Progenitor cell of endocrine pancreas (in vitro differentiated cells): Measurements from ENCODE around the gene RFFL. TPM values are rescaled to one million over a fixed set of nuclear protein-coding genes. Genes with fewer than 3 reads are reported as not detected.

ENCODE experiments used
- DNase-seq: peaks from one replicate; pipeline ENCODE4 v3.0.0; 2021; ENCODE audit warnings: low spot score; ENCODE audit not compliant: unreplicated experiment
- H3K27ac Mint-ChIP-seq: 2 replicates; pipeline ENCODE4 v1.8.0; 2021; ENCODE audit warnings: mild to moderate bottlenecking, moderate library complexity, mixed read lengths
- H3K27me3 Mint-ChIP-seq: 2 replicates; pipeline ENCODE4 v1.8.0; 2021; ENCODE audit warnings: mixed read lengths
- H3K36me3 Mint-ChIP-seq: 2 replicates; pipeline ENCODE4 v1.8.0; 2022; ENCODE audit warnings: mixed read lengths; ENCODE audit not compliant: insufficient read depth
- H3K4me1 Mint-ChIP-seq: 2 replicates; pipeline ENCODE4 v1.8.0; 2021; ENCODE audit warnings: low read depth, mixed read lengths
- H3K4me3 Mint-ChIP-seq: 2 replicates; pipeline ENCODE4 v1.8.0; 2021; ENCODE audit warnings: low read depth, mild to moderate bottlenecking, moderate library complexity, mixed read lengths
- H3K9me3 Mint-ChIP-seq: 2 replicates; pipeline ENCODE4 v1.8.0; 2021; ENCODE audit warnings: low read depth, mixed read lengths
- CTCF ChIP-seq: fragments of 200-600 bp; sonication (generic); IDR thresholded peaks from one replicate; pipeline ENCODE4 v1.5.0; 2021; ENCODE audit warnings: antibody characterized with exemption, mild to moderate bottlenecking; ENCODE audit not compliant: unreplicated experiment
- total RNA-seq: library from RNA; stranded (reverse); gene quantifications from 2 replicates; pipeline ENCODE4 v1.2.1, GENCODE V29; 2021

Gene RFFL
- total RNA-seq, 1 donor from 2014 or later = 34.0 TPM

GRCh38 chr17:34997355-34997862 is 66.1 kb downstream of the RFFL start:
- H3K27me3 Mint-ChIP-seq = no peaks in the 10 kb centered on the region
- no peaks in the 10 kb centered on the region for H3K9me3 Mint-ChIP-seq
- TF ChIP-seq CTCF = no peak
- no peak for DNase-seq
- H3K4me3 Mint-ChIP-seq = no peak overlapping the region
- H3K27ac Mint-ChIP-seq = no peak overlapping the region
- H3K36me3 Mint-ChIP-seq = peaks cover 18% of the 10 kb centered on the region
- H3K4me1 Mint-ChIP-seq = no peaks in the 10 kb centered on the region

GRCh38 chr17:34996422-34997285 is 66.9 kb downstream of the RFFL start:
- H3K36me3 Mint-ChIP-seq = peaks cover 22% of the 10 kb centered on the region
- no peak for TF ChIP-seq CTCF
- H3K4me3 Mint-ChIP-seq = no peak overlapping the region
- H3K4me1 Mint-ChIP-seq = no peaks in the 10 kb centered on the region
- DNase-seq = no peak
- no peak overlapping the region for H3K27ac Mint-ChIP-seq
- H3K9me3 Mint-ChIP-seq = no peaks in the 10 kb centered on the region
- no peaks in the 10 kb centered on the region for H3K27me3 Mint-ChIP-seq

- no peaks in the 10 kb centered on the region for H3K27me3 Mint-ChIP-seq
- H3K27ac Mint-ChIP-seq = no peak overlapping the region
- TF ChIP-seq CTCF = no peak
- peaks cover 46% of the 10 kb centered on the region for H3K36me3 Mint-ChIP-seq
- DNase-seq = no peak
- no peaks in the 10 kb centered on the region for H3K9me3 Mint-ChIP-seq
- peaks cover 8% of the 10 kb centered on the region for H3K4me1 Mint-ChIP-seq
- H3K4me3 Mint-ChIP-seq = no peak overlapping the region
Observed at GRCh38 chr17:34993031-34993430, 70.5 kb downstream of the RFFL start.

- no peak overlapping the region for H3K27ac Mint-ChIP-seq
- H3K9me3 Mint-ChIP-seq = no peaks in the 10 kb centered on the region
- no peak for DNase-seq
- peaks cover 49% of the 10 kb centered on the region for H3K36me3 Mint-ChIP-seq
- no peak overlapping the region for H3K4me3 Mint-ChIP-seq
- no peaks in the 10 kb centered on the region for H3K27me3 Mint-ChIP-seq
- TF ChIP-seq CTCF = no peak
- H3K4me1 Mint-ChIP-seq = peaks cover 8% of the 10 kb centered on the region
Observed at GRCh38 chr17:34991606-34992005, 71.9 kb downstream of the RFFL start.

GRCh38 chr17:34990921-34991365 is 72.6 kb downstream of the RFFL start:
- Mint-ChIP-seq H3K4me1 (peaks cover 8% of the 10 kb centered on the region), H3K27me3 (no peaks in the 10 kb centered on the region), H3K36me3 (peaks cover 52% of the 10 kb centered on the region), H3K9me3 (no peaks in the 10 kb centered on the region), H3K27ac (peak overlapping the region; percentile 33), H3K4me3 (no peak overlapping the region)
- no peak for TF ChIP-seq CTCF
- no peak for DNase-seq
